ENCODE measurements around the gene DPP9.

DPP9 gene

DNA sequence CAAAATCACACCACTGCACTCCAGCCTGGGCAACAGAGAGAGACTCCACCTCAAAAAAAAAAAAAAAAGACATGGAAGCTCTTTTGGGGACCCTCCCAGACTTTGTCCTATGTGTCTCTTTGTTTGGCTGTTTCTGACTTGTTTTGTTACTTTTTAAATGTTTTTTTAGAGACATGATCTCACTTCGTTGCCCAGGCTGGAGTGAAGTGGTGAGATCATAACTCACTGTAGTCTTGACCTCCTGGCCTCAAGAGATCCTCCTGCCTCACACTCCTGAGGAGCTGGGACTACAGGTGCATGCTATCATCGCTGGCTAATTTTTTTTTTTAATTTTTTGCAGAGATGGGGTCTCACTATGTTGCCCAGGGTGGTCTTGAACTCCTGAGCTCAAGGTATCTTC lies 16.4 kb upstream of the DPP9 start:
- no peaks in the 10 kb centered on the region for H3K27me3 ChIP-seq (ENCODE audit: control insufficient read depth, insufficient read depth, low read length, poor library complexity, severe bottlenecking)
- peaks cover 18% of the 10 kb centered on the region for H3K4me1 ChIP-seq (ENCODE audit: control insufficient read depth, insufficient read depth, low read length)
- H3K4me3 ChIP-seq (ENCODE audit: insufficient read depth, low read depth, low read length), result no peak overlapping the region
- H3K9me3 ChIP-seq (ENCODE audit: control insufficient read depth, low read length), result no peaks in the 10 kb centered on the region
- 88 to 93% methylated on average over 2 of the region's 2 CpGs for WGBS, 2 experiments
- H3K27ac ChIP-seq (ENCODE audit: insufficient read depth, low read depth, low read length, poor library complexity, severe bottlenecking), result no peak overlapping the region
- H3K36me3 ChIP-seq (ENCODE audit: control insufficient read depth, insufficient read depth, low read length), result no peaks in the 10 kb centered on the region

DNA sequence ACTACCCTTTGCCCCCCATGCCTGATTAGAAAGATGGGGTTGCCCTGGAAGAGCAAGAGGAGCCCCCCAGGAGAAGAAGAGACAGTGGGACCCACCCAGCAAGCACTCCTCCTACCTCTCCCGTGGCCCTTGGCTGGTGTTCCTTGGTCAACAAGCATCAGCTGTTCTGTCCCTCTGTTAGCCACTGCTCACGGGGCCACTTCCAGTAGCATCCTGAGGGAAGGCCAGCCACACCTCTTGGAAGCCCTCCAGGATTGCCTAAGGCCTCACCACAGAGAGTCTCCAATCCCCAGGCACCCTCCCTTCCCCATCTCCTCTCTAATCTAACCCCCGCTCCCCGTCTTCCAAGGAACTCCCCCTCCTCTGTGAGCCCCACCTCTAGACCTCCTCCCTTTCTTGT lies 15.1 kb upstream of the DPP9 start:
- H3K4me1 ChIP-seq (ENCODE audit: control insufficient read depth, insufficient read depth, low read length), result peaks cover 18% of the 10 kb centered on the region
- WGBS, 2 experiments, result 67 to 71% methylated on average over 4 of the region's 4 CpGs
- H3K9me3 ChIP-seq (ENCODE audit: control insufficient read depth, low read length), result no peaks in the 10 kb centered on the region
- peaks cover 3% of the 10 kb centered on the region for H3K27me3 ChIP-seq (ENCODE audit: control insufficient read depth, insufficient read depth, low read length, poor library complexity, severe bottlenecking)
- H3K27ac ChIP-seq (ENCODE audit: insufficient read depth, low read depth, low read length, poor library complexity, severe bottlenecking), result no peak overlapping the region
- H3K36me3 ChIP-seq (ENCODE audit: control insufficient read depth, insufficient read depth, low read length), result no peaks in the 10 kb centered on the region
- no peak overlapping the region for H3K4me3 ChIP-seq (ENCODE audit: insufficient read depth, low read depth, low read length)

GRCh38 chr19:4737955-4738600 lies 14.4 kb upstream of the DPP9 start:
- Histone ChIP-seq H3K27ac (ENCODE audit: insufficient read depth, low read depth, low read length, poor library complexity, severe bottlenecking) (no peak overlapping the region), H3K4me3 (ENCODE audit: insufficient read depth, low read depth, low read length) (no peak overlapping the region)
- 6 to 9% methylated on average over 8 to 11 of the region's 11 CpGs for WGBS, 2 experiments

GRCh38 chr19:4733755-4734345 lies 10.2 kb upstream of the DPP9 start:
- 47 to 52% methylated on average over 1 of the region's 1 CpG for WGBS, 2 experiments
- Histone ChIP-seq H3K27me3 (ENCODE audit: control insufficient read depth, insufficient read depth, low read length, poor library complexity, severe bottlenecking) (peaks cover 8% of the 10 kb centered on the region), H3K4me3 (ENCODE audit: insufficient read depth, low read depth, low read length) (no peak overlapping the region), H3K36me3 (ENCODE audit: control insufficient read depth, insufficient read depth, low read length) (no peaks in the 10 kb centered on the region), H3K4me1 (ENCODE audit: control insufficient read depth, insufficient read depth, low read length) (peaks cover 9% of the 10 kb centered on the region), H3K9me3 (ENCODE audit: control insufficient read depth, low read length) (no peaks in the 10 kb centered on the region), H3K27ac (ENCODE audit: insufficient read depth, low read depth, low read length, poor library complexity, severe bottlenecking) (no peak overlapping the region)

More at GRCh38 chr19:4737955-4738600, 14.4 kb upstream of the DPP9 start:
- H3K27me3 ChIP-seq (ENCODE audit: control insufficient read depth, insufficient read depth, low read length, poor library complexity, severe bottlenecking), result peaks cover 8% of the 10 kb centered on the region
- H3K36me3 ChIP-seq (ENCODE audit: control insufficient read depth, insufficient read depth, low read length), result no peaks in the 10 kb centered on the region
- H3K4me1 ChIP-seq (ENCODE audit: control insufficient read depth, insufficient read depth, low read length), result peaks cover 16% of the 10 kb centered on the region
- H3K9me3 ChIP-seq (ENCODE audit: control insufficient read depth, low read length), result no peaks in the 10 kb centered on the region

DNA sequence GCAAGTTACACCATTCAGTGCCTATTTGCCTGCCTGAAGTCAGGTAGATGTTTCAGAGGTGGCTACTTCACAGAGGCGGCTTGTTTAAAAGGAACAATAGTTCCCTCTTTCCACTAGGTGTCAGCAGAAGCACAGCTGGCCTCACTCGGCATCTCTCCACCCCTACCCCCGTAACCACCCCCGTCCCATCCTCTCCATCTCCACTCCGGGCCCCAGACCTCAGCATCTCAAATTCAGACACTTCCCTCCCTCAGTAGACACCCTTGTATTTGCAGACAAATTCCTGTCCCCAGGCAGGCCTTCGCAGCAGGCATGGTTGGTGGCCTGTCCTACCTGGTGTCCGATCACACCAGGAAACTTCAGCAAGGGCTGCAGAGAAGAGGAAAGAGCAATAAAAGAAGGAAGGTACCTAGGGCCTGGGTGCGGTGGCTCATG lies 9.1 kb upstream of the DPP9 start:
- peaks cover 8% of the 10 kb centered on the region for H3K27me3 ChIP-seq (ENCODE audit: control insufficient read depth, insufficient read depth, low read length, poor library complexity, severe bottlenecking)
- H3K4me1 ChIP-seq (ENCODE audit: control insufficient read depth, insufficient read depth, low read length), result peaks cover under 1% of the 10 kb centered on the region
- H3K36me3 ChIP-seq (ENCODE audit: control insufficient read depth, insufficient read depth, low read length), result no peaks in the 10 kb centered on the region
- H3K9me3 ChIP-seq (ENCODE audit: control insufficient read depth, low read length), result no peaks in the 10 kb centered on the region
- 25 to 30% methylated on average over 8 of the region's 8 CpGs for WGBS, 2 experiments
- no peak overlapping the region for H3K27ac ChIP-seq (ENCODE audit: insufficient read depth, low read depth, low read length, poor library complexity, severe bottlenecking)
- no peak overlapping the region for H3K4me3 ChIP-seq (ENCODE audit: insufficient read depth, low read depth, low read length)

GRCh38 chr19:4730740-4731171 lies 7.1 kb upstream of the DPP9 start:
- Histone ChIP-seq H3K4me3 (ENCODE audit: insufficient read depth, low read depth, low read length) (no peak overlapping the region), H3K9me3 (ENCODE audit: control insufficient read depth, low read length) (no peaks in the 10 kb centered on the region), H3K27me3 (ENCODE audit: control insufficient read depth, insufficient read depth, low read length, poor library complexity, severe bottlenecking) (peaks cover 8% of the 10 kb centered on the region), H3K27ac (ENCODE audit: insufficient read depth, low read depth, low read length, poor library complexity, severe bottlenecking) (no peak overlapping the region), H3K36me3 (ENCODE audit: control insufficient read depth, insufficient read depth, low read length) (no peaks in the 10 kb centered on the region), H3K4me1 (ENCODE audit: control insufficient read depth, insufficient read depth, low read length) (no peaks in the 10 kb centered on the region)
- WGBS, 2 experiments, result 97 to 98% methylated on average over 1 of the region's 1 CpG

- Histone ChIP-seq H3K36me3 (ENCODE audit: control insufficient read depth, insufficient read depth, low read length) (no peaks in the 10 kb centered on the region), H3K9me3 (ENCODE audit: control insufficient read depth, low read length) (no peaks in the 10 kb centered on the region), H3K27ac (ENCODE audit: insufficient read depth, low read depth, low read length, poor library complexity, severe bottlenecking) (no peak overlapping the region), H3K4me3 (ENCODE audit: insufficient read depth, low read depth, low read length) (no peak overlapping the region), H3K27me3 (ENCODE audit: control insufficient read depth, insufficient read depth, low read length, poor library complexity, severe bottlenecking) (peaks cover 7% of the 10 kb centered on the region), H3K4me1 (ENCODE audit: control insufficient read depth, insufficient read depth, low read length) (no peaks in the 10 kb centered on the region)
- WGBS, 2 experiments, result 85 to 88% methylated on average over 10 of the region's 10 CpGs
Observed at GRCh38 chr19:4728871-4729270, 5.2 kb upstream of the DPP9 start.

- Histone ChIP-seq H3K36me3 (ENCODE audit: control insufficient read depth, insufficient read depth, low read length) (peaks cover 5% of the 10 kb centered on the region), H3K4me1 (ENCODE audit: control insufficient read depth, insufficient read depth, low read length) (peaks cover 10% of the 10 kb centered on the region), H3K4me3 (ENCODE audit: insufficient read depth, low read depth, low read length) (peak overlapping the region; percentile 80), H3K27me3 (ENCODE audit: control insufficient read depth, insufficient read depth, low read length, poor library complexity, severe bottlenecking) (no peaks in the 10 kb centered on the region), H3K27ac (ENCODE audit: insufficient read depth, low read depth, low read length, poor library complexity, severe bottlenecking) (no peak overlapping the region), H3K9me3 (ENCODE audit: control insufficient read depth, low read length) (no peaks in the 10 kb centered on the region)
- WGBS, 2 experiments, result 12% methylated on average over 28 of the region's 28 CpGs
Observed at GRCh38 chr19:4722671-4723594, 709 bp downstream of the DPP9 start.

DNA sequence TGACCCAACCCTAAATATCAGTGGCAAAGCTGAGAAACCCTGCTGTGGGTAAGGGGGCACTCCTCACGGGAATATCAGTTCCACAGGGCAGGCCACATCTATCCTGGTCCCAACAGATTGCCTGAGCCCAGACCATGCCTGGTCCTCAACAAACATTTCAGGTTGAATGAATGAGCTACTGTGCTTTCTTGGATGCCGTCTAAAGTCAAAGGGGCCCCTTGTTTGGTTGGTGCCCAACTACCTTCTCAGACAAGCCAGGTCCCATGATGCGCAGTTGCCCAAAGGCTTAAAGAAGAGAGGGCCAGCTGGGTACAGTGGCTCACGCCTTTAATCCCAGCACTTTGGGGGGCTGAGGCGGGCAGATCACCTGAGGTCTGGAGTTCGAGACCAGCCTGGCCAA lies 2.4 kb downstream of the DPP9 start:
- Histone ChIP-seq H3K36me3 (ENCODE audit: control insufficient read depth, insufficient read depth, low read length) (peaks cover 5% of the 10 kb centered on the region), H3K27ac (ENCODE audit: insufficient read depth, low read depth, low read length, poor library complexity, severe bottlenecking) (no peak overlapping the region), H3K4me1 (ENCODE audit: control insufficient read depth, insufficient read depth, low read length) (peaks cover 10% of the 10 kb centered on the region), H3K27me3 (ENCODE audit: control insufficient read depth, insufficient read depth, low read length, poor library complexity, severe bottlenecking) (no peaks in the 10 kb centered on the region), H3K9me3 (ENCODE audit: control insufficient read depth, low read length) (no peaks in the 10 kb centered on the region), H3K4me3 (ENCODE audit: insufficient read depth, low read depth, low read length) (no peak overlapping the region)
- 92 to 94% methylated on average over 6 of the region's 6 CpGs for WGBS, 2 experiments
